Prostate gland (tissue), 2 donors: Measurements from ENCODE around the gene PDSS1. TPM values are rescaled to one million over a fixed set of nuclear protein-coding genes. Genes with fewer than 3 reads are reported as not detected.

Source experiments
- DNase-seq: peaks from one replicate; pipeline ENCODE4 v3.0.0-alpha.2; 2019; ENCODE audit warnings: low spot score
- H3K27ac ChIP-seq, 2 donors: fragments of 200-600 bp; sonication (generic); 2 replicates each; pipeline ENCODE4 v1.5.1; 2017 to 2019
- H3K27me3 ChIP-seq: fragments of 200-600 bp; sonication (generic); replicated peaks from 2 replicates; pipeline ENCODE4 v1.5.1; 2019; ENCODE audit not compliant: insufficient read depth
- H3K36me3 ChIP-seq, 2 donors: fragments of 200-600 bp; sonication (generic); 1 replicate in 1 of 2; 2 replicates in 1 of 2; pipeline versions ENCODE4 v1.5.1 to v1.8.1; 2017 to 2019
- H3K4me1 ChIP-seq: fragments of 200-600 bp; sonication (generic); replicated peaks from 2 replicates; pipeline ENCODE4 v1.5.1; 2019
- H3K4me3 ChIP-seq, 2 donors: fragments of 200-600 bp; sonication (generic); 2 replicates each; pipeline ENCODE4 v1.5.1; 2017 to 2019
- H3K9me3 ChIP-seq: fragments of 200-600 bp; sonication (generic); 2 replicates; pipeline ENCODE4 v1.5.1; 2017
- CTCF ChIP-seq, 4 experiments: fragments of 200-600 bp in 2 of 4; fragments of 450-650 bp in 2 of 4; sonication (generic) in 2 of 4; IDR thresholded peaks; 1 replicate in 3 of 4; 2 replicates in 1 of 4; pipeline ENCODE4 v1.5.1; 2016 to 2019; ENCODE audit warnings: antibody characterized with exemption in 4 of 4, mild to moderate bottlenecking in 2 of 4, moderate library complexity in 2 of 4
- POLR2A ChIP-seq: fragments of 450-650 bp; IDR thresholded peaks from one replicate; pipeline ENCODE4 v1.6.1; 2016; ENCODE audit warnings: antibody characterized with exemption, mild to moderate bottlenecking
- POLR2AphosphoS5 ChIP-seq: sonication (generic); formaldehyde crosslinking; IDR thresholded peaks from one replicate; pipeline ENCODE4 v1.6.1; 2017; ENCODE audit warnings: antibody characterized with exemption
- WGBS: methylation state at CpG from one replicate; pipeline ENCODE4 v1.1.5; 2018; 5-methylcytosine and 5-hydroxymethylcytosine counted together
- intact Hi-C: fragments of 100-400 bp; cut with DNase I; formaldehyde crosslinking; loops from one replicate; pipeline ENCODE4 v1.14.2; 2022
- total RNA-seq, 2 donors: library from RNA; depleted of rRNA; stranded (reverse); fragments of >200 nt; gene quantifications; one replicate each; pipeline ENCODE4 v1.1.0, GENCODE V29; 2016

PDSS1 gene
- total RNA-seq, 2 donors from 2014 or later, result 2.8 to 6.8 TPM

- 42% methylated on average over 6 of the region's 6 CpGs for WGBS
- H3K9me3 ChIP-seq, result no peaks in the 10 kb centered on the region
- no peaks in the 10 kb centered on the region for H3K36me3 ChIP-seq
Observed at GRCh38 chr10:26739071-26739631, 41.6 kb downstream of the PDSS1 start.

GRCh38 chr10:26741368-26741767 lies 43.9 kb downstream of the PDSS1 start:
- no peak overlapping the region for H3K27ac ChIP-seq
- intact Hi-C loops, result no loop called here
- TF ChIP-seq POLR2A (no peak), POLR2AphosphoS5 (no peak), CTCF (IDR thresholded peaks at IDR 0.05) (no peak)
- H3K9me3 ChIP-seq, result no peaks in the 10 kb centered on the region
- H3K36me3 ChIP-seq, result no peaks in the 10 kb centered on the region
- H3K4me3 ChIP-seq, result no peak overlapping the region
- 100% methylated on average over 4 of the region's 4 CpGs for WGBS
- H3K27me3 ChIP-seq, result no peaks in the 10 kb centered on the region
- H3K4me1 ChIP-seq, result no peaks in the 10 kb centered on the region
- no peak for DNase-seq

More at GRCh38 chr10:26739071-26739631, 41.6 kb downstream of the PDSS1 start:
- DNase-seq, result no peak
- Histone ChIP-seq H3K4me1 (no peaks in the 10 kb centered on the region), H3K27ac (no peak overlapping the region), H3K27me3 (no peaks in the 10 kb centered on the region), H3K4me3 (no peak overlapping the region)
- intact Hi-C loops, result no loop called here
- no peak for TF ChIP-seq POLR2A
- no peak for TF ChIP-seq POLR2AphosphoS5
- no peak for TF ChIP-seq CTCF (IDR thresholded peaks at IDR 0.05)

- intact Hi-C loops, result no loop called here
- 90% methylated on average over 2 of the region's 2 CpGs for WGBS
- Histone ChIP-seq H3K36me3 (no peaks in the 10 kb centered on the region), H3K4me1 (no peaks in the 10 kb centered on the region), H3K4me3 (no peak overlapping the region), H3K27ac (no peak overlapping the region), H3K27me3 (no peaks in the 10 kb centered on the region), H3K9me3 (no peaks in the 10 kb centered on the region)
- no peak for DNase-seq
- TF ChIP-seq CTCF (IDR thresholded peaks at IDR 0.05) (no peak), POLR2A (no peak), POLR2AphosphoS5 (no peak)
Observed at GRCh38 chr10:26743091-26743490, 45.6 kb downstream of the PDSS1 start.

DNA sequence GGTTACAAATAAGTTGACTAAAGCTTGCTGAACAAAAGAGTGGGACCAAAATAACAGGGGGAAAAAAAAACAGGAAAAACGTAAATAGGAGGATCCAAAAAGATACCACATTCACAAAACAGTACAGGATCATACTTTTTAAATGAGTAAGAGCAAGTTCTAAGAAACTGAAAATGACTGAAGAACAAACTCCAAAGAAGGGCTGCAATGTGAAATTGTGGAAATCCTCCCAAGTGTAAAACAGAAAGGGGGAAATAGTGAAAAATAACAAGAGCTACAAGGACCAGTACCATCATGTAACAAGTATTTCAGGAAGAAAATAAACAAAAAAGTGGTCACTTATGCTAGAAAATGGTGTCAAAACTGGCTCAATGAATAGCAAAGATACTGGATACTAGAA lies 46.3 kb downstream of the PDSS1 start:
- H3K27ac ChIP-seq, result no peak overlapping the region
- H3K9me3 ChIP-seq, result no peaks in the 10 kb centered on the region
- no peaks in the 10 kb centered on the region for H3K4me1 ChIP-seq
- 94% methylated on average over 1 of the region's 1 CpG for WGBS
- intact Hi-C loops, result no loop called here
- no peak for DNase-seq
- TF ChIP-seq POLR2A, result no peak
- TF ChIP-seq POLR2AphosphoS5, result no peak
- no peak for TF ChIP-seq CTCF (IDR thresholded peaks at IDR 0.05)
- H3K27me3 ChIP-seq, result no peaks in the 10 kb centered on the region
- H3K36me3 ChIP-seq, result no peaks in the 10 kb centered on the region
- no peak overlapping the region for H3K4me3 ChIP-seq

GRCh38 chr10:26746061-26746460 lies 48.6 kb downstream of the PDSS1 start:
- 81% methylated on average over 5 of the region's 5 CpGs for WGBS
- intact Hi-C loops, result no loop called here
- TF ChIP-seq POLR2AphosphoS5 (no peak), POLR2A (no peak), CTCF (IDR thresholded peaks at IDR 0.05) (no peak)
- Histone ChIP-seq H3K36me3 (no peaks in the 10 kb centered on the region), H3K4me3 (no peak overlapping the region), H3K27ac (no peak overlapping the region), H3K27me3 (no peaks in the 10 kb centered on the region), H3K9me3 (no peaks in the 10 kb centered on the region), H3K4me1 (no peaks in the 10 kb centered on the region)
- DNase-seq, result no peak
